ENCODE measurements around the gene EMC7. TPM values are rescaled to one million over a fixed set of nuclear protein-coding genes. Genes with fewer than 3 reads are reported as not detected.

EMC7 gene
- total RNA-seq, 4 donors from 2014 or later: 29.9 to 41.4 (median 34.4) TPM

- no peaks in the 10 kb centered on the region for H3K27me3 ChIP-seq
- H3K4me1 ChIP-seq: peaks cover 0 to 3% (median 0%) of the 10 kb centered on the region in 4 donors
- no peaks in the 10 kb centered on the region for H3K9me3 ChIP-seq
- peaks cover 0 to under 1% (median 0%) of the 10 kb centered on the region in 3 donors for H3K36me3 ChIP-seq
- no peak for DNase-seq (ENCODE audit: low spot score in 2 of 2)
- peak; percentile 26 to 58 (median 49) for TF ChIP-seq CTCF (IDR thresholded peaks at IDR 0.05)
- TF ChIP-seq EP300 (IDR thresholded peaks at IDR 0.05): no peak
- TF ChIP-seq POLR2A (IDR thresholded peaks at IDR 0.05): no peak
- no peak overlapping the region for H3K4me3 ChIP-seq
- H3K27ac ChIP-seq: no peak overlapping the region
- 67 to 68% methylated on average over 5 of the region's 5 CpGs for WGBS, 2 donors
These were observed 8.4 kb upstream of the EMC7 start for GRCh38 chr15:34109797-34110663.

- Histone ChIP-seq H3K36me3 (peaks cover 0 to 5% (median 0%) of the 10 kb centered on the region in 3 donors), H3K4me1 (peaks cover 0 to 12% (median 6%) of the 10 kb centered on the region in 4 donors), H3K9me3 (no peaks in the 10 kb centered on the region), H3K27me3 (no peaks in the 10 kb centered on the region), H3K27ac (no peak overlapping the region), H3K4me3 (no peak overlapping the region)
- no peak for TF ChIP-seq EP300 (IDR thresholded peaks at IDR 0.05)
- no peak for TF ChIP-seq CTCF (IDR thresholded peaks at IDR 0.05)
- TF ChIP-seq POLR2A (IDR thresholded peaks at IDR 0.05): no peak
- DNase-seq (ENCODE audit: low spot score in 2 of 2): no peak
- 91 to 94% methylated on average over 2 of the region's 2 CpGs for WGBS, 2 donors
These were observed 5.7 kb upstream of the EMC7 start for GRCh38 chr15:34107315-34107714.

GRCh38 chr15:34106423-34106822 is 4.8 kb upstream of the EMC7 start:
- WGBS, 2 donors: 83 to 100% methylated on average over 1 of the region's 1 CpG
- TF ChIP-seq EP300 (IDR thresholded peaks at IDR 0.05) (no peak), POLR2A (IDR thresholded peaks at IDR 0.05) (no peak), CTCF (IDR thresholded peaks at IDR 0.05) (no peak)
- H3K27me3 ChIP-seq: no peaks in the 10 kb centered on the region
- H3K4me1 ChIP-seq: peaks cover 0 to 13% (median 6%) of the 10 kb centered on the region in 4 donors
- H3K36me3 ChIP-seq: peaks cover 0 to 5% (median 0%) of the 10 kb centered on the region in 3 donors
- H3K9me3 ChIP-seq: no peaks in the 10 kb centered on the region
- H3K27ac ChIP-seq: no peak overlapping the region
- H3K4me3 ChIP-seq: no peak overlapping the region
- no peak for DNase-seq (ENCODE audit: low spot score in 2 of 2)

- no peak for DNase-seq (ENCODE audit: low spot score in 2 of 2)
- WGBS, 2 donors: 24 to 26% methylated on average over 29 of the region's 29 CpGs
- Histone ChIP-seq H3K36me3 (peaks cover 0 to 5% (median 0%) of the 10 kb centered on the region in 3 donors), H3K4me3 (peak overlapping the region; percentile 44 to 83 (median 70)), H3K9me3 (no peaks in the 10 kb centered on the region), H3K4me1 (peaks cover 0 to 42% (median 18%) of the 10 kb centered on the region in 4 donors), H3K27ac (peak overlapping the region; percentile 53 to 90 (median 84)), H3K27me3 (no peaks in the 10 kb centered on the region)
- no peak for TF ChIP-seq CTCF (IDR thresholded peaks at IDR 0.05)
- TF ChIP-seq POLR2A (IDR thresholded peaks at IDR 0.05): no peak
- TF ChIP-seq EP300 (IDR thresholded peaks at IDR 0.05): peak in 1 of 2 donors; percentile 30
These were observed 688 bp upstream of the EMC7 start for GRCh38 chr15:34102175-34102925.

Measured in tibial nerve (tissue), 4 donors.